Measurements from ENCODE around the gene ARHGAP40. TPM values are rescaled to one million over a fixed set of nuclear protein-coding genes. Genes with fewer than 3 reads are reported as not detected.

Gene ARHGAP40
- total and polyA plus RNA-seq, 2 of the 8 experiments (the other 6 are each of a cell fraction or from before 2014, with no cell fraction given) = 0.74 to 1.4 TPM

GRCh38 chr20:38692436-38693411 lies 91.1 kb downstream of the ARHGAP40 start (continued):
- TF ChIP-seq CHD7 (IDR thresholded peaks at IDR 0.05; ENCODE audit: insufficient replicate concordance, low read length) (no peak), USF2 (IDR thresholded peaks at IDR 0.05; ENCODE audit: low read length) (no peak), ZNF274 (IDR thresholded peaks at IDR 0.05; ENCODE audit: borderline replicate concordance, extremely low read depth, low read length) (no peak), CBX5 (IDR thresholded peaks at IDR 0.05; ENCODE audit: low read depth, low read length) (no peak), CTBP2 (IDR thresholded peaks at IDR 0.05; ENCODE audit: borderline replicate concordance, insufficient read depth, insufficient read length, low read length) (no peak), SRF (IDR thresholded peaks at IDR 0.05; ENCODE audit: low read depth, low read length) (no peak), EZH2 (IDR thresholded peaks at IDR 0.05; ENCODE audit: low read depth, low read length, severe bottlenecking) (no peak), CHD2 (IDR thresholded peaks at IDR 0.05; ENCODE audit: low read length) (no peak)

Measured in H1 (cell line).